DND-41 (cell line): ENCODE measurements around the gene JARID2.

Experiments
- ATAC-seq: fragments of 200-7000 bp; cut with Tn5 transposase; 3 replicates; pipeline ENCODE4 v1.9.1; 2021; ENCODE audit warnings: low read depth; ENCODE audit not compliant: insufficient read depth
- DNase-seq: peaks from one replicate; pipeline ENCODE4 v3.0.0-alpha.2; 2020
- H2AFZ ChIP-seq: 2 replicates; pipeline ENCODE4 v1.6.0; 2012; ENCODE audit warnings: low read depth, low read length
- H3K27ac ChIP-seq: 2 replicates; pipeline ENCODE4 v1.5.1; 2012; ENCODE audit warnings: low read length, inconsistent platforms
- H3K27me3 ChIP-seq: fragments of 200-600 bp; sonication (generic); 2 replicates; pipeline ENCODE4 v1.6.0; 2012; ENCODE audit warnings: low read length, mild to moderate bottlenecking, inconsistent platforms; ENCODE audit not compliant: insufficient read depth, poor library complexity
- H3K36me3 ChIP-seq: 2 replicates; pipeline ENCODE4 v1.5.1; 2012; ENCODE audit warnings: low read length, inconsistent platforms; ENCODE audit not compliant: insufficient read depth
- H3K4me1 ChIP-seq: 2 replicates; pipeline ENCODE4 v1.5.1; 2012; ENCODE audit warnings: mild to moderate bottlenecking, low read length; ENCODE audit not compliant: insufficient read depth
- H3K4me2 ChIP-seq: 2 replicates; pipeline ENCODE4 v1.6.0; 2012; ENCODE audit warnings: mild to moderate bottlenecking, moderate library complexity, low read length, inconsistent platforms; ENCODE audit not compliant: insufficient read depth
- H3K4me3 ChIP-seq, 2 experiments: fragments of 200-600 bp in 1 of 2; shearing (Covaris generic) in 1 of 2; 2 replicates each; pipeline ENCODE4 v1.5.1; 2012 to 2016; ENCODE audit warnings: inconsistent platforms in 2 of 2, low read length in 2 of 2, mild to moderate bottlenecking in 2 of 2, low read depth in 1 of 2, moderate library complexity in 1 of 2
- H3K79me2 ChIP-seq: 2 replicates; pipeline ENCODE4 v1.6.0; 2012; ENCODE audit warnings: low read length, inconsistent platforms; ENCODE audit not compliant: insufficient read depth
- H3K9ac ChIP-seq: 2 replicates; pipeline ENCODE4 v1.6.0; 2012; ENCODE audit warnings: low read depth, mild to moderate bottlenecking, inconsistent platforms, low read length, moderate library complexity
- H3K9me3 ChIP-seq: 2 replicates; pipeline ENCODE4 v1.5.1; 2012; ENCODE audit warnings: low read length, moderate library complexity, mild to moderate bottlenecking, inconsistent platforms; ENCODE audit not compliant: insufficient read depth, severe bottlenecking
- H4K20me1 ChIP-seq: 2 replicates; pipeline ENCODE4 v1.6.0; 2012; ENCODE audit warnings: low read length; ENCODE audit not compliant: insufficient read depth
- EZH2 ChIP-seq: IDR thresholded peaks from 3 replicates; pipeline ENCODE4 v1.6.1; 2012; ENCODE audit warnings: borderline replicate concordance, low read depth, mild to moderate bottlenecking, moderate library complexity, low read length, inconsistent platforms; ENCODE audit not compliant: severe bottlenecking
- TF ChIP-seq, protein P1 (sequence below): IDR thresholded peaks from 2 replicates; pipeline ENCODE4 v1.5.1; 2012; ENCODE audit warnings: borderline replicate concordance, low read length, moderate library complexity, mild to moderate bottlenecking; ENCODE audit not compliant: poor library complexity, severe bottlenecking; ENCODE audit errors: extremely low read depth

Gene JARID2

GRCh38 chr6:15496345-15497131 is 250.7 kb downstream of the JARID2 start:
- H3K4me3 ChIP-seq = no peak overlapping the region
- no peak overlapping the region for H3K9ac ChIP-seq
- 0 out of 2 replicates have a peak overlapping the region, but pooled peaks have one; percentile 40 for H3K27ac ChIP-seq
- H3K27me3 ChIP-seq = no peaks in the 10 kb centered on the region
- no peaks in the 10 kb centered on the region for H3K9me3 ChIP-seq
- peaks cover 14% of the 10 kb centered on the region for H4K20me1 ChIP-seq
- H3K36me3 ChIP-seq = peaks cover 70% of the 10 kb centered on the region
- no peaks in the 10 kb centered on the region for H3K4me1 ChIP-seq
- H3K4me2 ChIP-seq = no peak overlapping the region
- no peak for TF ChIP-seq EZH2
- TF ChIP-seq, protein P1, sequence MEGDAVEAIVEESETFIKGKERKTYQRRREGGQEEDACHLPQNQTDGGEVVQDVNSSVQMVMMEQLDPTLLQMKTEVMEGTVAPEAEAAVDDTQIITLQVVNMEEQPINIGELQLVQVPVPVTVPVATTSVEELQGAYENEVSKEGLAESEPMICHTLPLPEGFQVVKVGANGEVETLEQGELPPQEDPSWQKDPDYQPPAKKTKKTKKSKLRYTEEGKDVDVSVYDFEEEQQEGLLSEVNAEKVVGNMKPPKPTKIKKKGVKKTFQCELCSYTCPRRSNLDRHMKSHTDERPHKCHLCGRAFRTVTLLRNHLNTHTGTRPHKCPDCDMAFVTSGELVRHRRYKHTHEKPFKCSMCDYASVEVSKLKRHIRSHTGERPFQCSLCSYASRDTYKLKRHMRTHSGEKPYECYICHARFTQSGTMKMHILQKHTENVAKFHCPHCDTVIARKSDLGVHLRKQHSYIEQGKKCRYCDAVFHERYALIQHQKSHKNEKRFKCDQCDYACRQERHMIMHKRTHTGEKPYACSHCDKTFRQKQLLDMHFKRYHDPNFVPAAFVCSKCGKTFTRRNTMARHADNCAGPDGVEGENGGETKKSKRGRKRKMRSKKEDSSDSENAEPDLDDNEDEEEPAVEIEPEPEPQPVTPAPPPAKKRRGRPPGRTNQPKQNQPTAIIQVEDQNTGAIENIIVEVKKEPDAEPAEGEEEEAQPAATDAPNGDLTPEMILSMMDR = no peak
- ATAC-seq = no peak
- no peaks in the 10 kb centered on the region for H3K79me2 ChIP-seq
- no peak for DNase-seq
- no peak overlapping the region for H2AFZ ChIP-seq

DNA sequence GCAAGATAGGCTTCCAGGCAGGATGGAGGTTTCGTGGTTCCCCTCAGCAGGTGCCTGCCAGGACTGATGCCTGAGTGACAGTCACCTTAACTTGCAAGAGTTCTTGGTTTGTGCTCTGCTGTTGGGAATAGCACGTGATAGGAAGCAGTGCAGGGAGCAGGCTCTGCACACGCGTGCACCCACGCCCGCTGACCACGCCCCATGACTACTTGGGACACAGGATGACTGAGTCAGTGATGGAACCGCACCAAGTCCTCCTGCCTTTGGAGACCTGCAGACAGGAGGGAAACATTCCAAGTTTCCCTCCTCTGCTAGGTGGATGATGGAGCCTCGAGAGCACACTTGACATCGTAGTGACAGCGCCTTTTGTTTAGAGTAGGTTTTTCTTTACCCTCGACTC is 252.8 kb downstream of the JARID2 start:
- Histone ChIP-seq H3K4me3 (no peak overlapping the region), H3K4me1 (no peaks in the 10 kb centered on the region), H3K79me2 (no peaks in the 10 kb centered on the region), H3K4me2 (no peak overlapping the region), H3K9ac (no peak overlapping the region), H4K20me1 (peaks cover 14% of the 10 kb centered on the region), H3K9me3 (no peaks in the 10 kb centered on the region), H2AFZ (no peak overlapping the region), H3K36me3 (peaks cover 82% of the 10 kb centered on the region), H3K27me3 (no peaks in the 10 kb centered on the region), H3K27ac (no peak overlapping the region)
- TF ChIP-seq, protein P1 = no peak
- TF ChIP-seq EZH2 = no peak
- no peak for ATAC-seq
- DNase-seq = no peak

- Histone ChIP-seq H3K27ac (no peak overlapping the region), H3K36me3 (peaks cover 87% of the 10 kb centered on the region), H3K27me3 (no peaks in the 10 kb centered on the region), H3K4me2 (no peak overlapping the region), H3K79me2 (no peaks in the 10 kb centered on the region), H3K4me1 (no peaks in the 10 kb centered on the region), H3K9ac (no peak overlapping the region), H3K9me3 (no peaks in the 10 kb centered on the region), H2AFZ (no peak overlapping the region), H4K20me1 (peaks cover 19% of the 10 kb centered on the region), H3K4me3 (no peak overlapping the region)
- TF ChIP-seq EZH2 = no peak
- TF ChIP-seq, protein P1 = no peak
- DNase-seq = no peak
- no peak for ATAC-seq
Measured at GRCh38 chr6:15499125-15499524, 253.3 kb downstream of the JARID2 start.
